SK-N-MC (cell line): ENCODE data around the gene RSRP1.

Experiments
- EZH2 ChIP-seq: fragments of 200-600 bp; sonication (generic); IDR thresholded peaks from one replicate; pipeline ENCODE4 v1.6.1; 2017; ENCODE audit warnings: antibody characterized with exemption
- FOXP2 ChIP-seq: optimal IDR thresholded peaks from 2 replicates; pipeline ENCODE3; 2011; ENCODE audit warnings: mild to moderate bottlenecking, moderate library complexity; ENCODE audit not compliant: insufficient read depth; ENCODE audit errors: extremely low read length, control extremely low read depth

DNA sequence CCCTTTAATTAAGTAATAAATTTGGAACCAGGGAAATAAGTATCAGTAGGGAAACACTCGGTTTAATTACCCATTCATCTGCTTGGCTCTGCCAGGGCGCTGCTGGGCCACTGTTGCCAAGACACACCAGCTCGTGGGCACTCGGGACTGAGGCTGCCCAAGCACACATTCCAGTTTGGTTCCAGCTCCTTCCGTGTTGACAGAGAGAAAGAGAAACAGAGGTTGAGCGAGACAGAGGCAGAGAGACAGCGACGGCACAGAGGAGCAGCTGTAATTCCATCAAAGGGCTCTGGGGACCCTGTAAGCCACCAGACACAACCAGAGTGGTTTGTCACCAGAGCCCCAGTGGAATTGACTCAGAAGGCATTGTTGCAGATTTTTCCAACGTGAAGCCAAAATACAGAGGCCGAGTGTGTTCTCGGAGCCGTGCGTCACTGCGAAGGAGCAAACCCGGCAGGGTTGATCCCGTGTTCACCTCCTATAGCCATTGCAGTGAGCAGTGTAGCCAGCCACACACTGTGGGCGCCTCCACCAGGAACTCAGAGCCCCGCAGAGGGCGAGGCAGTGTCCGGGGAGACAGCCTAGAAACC is 48.5 kb downstream of the RSRP1 start:
- TF ChIP-seq EZH2 = no peak
- TF ChIP-seq FOXP2 = no peak
